Endodermal cell (in vitro differentiated cells): Measurements from ENCODE around the gene SNX9. TPM values are rescaled to one million over a fixed set of nuclear protein-coding genes. Genes with fewer than 3 reads are reported as not detected.

Experiments used
- DNase-seq: peaks from one replicate; pipeline ENCODE4 v3.0.0-alpha.2; 2017
- H3K27ac ChIP-seq: 2 replicates; pipeline ENCODE4 v1.5.1; 2013; ENCODE audit warnings: mild to moderate bottlenecking, low read depth, low read length, moderate library complexity
- H3K27me3 ChIP-seq: 2 replicates; pipeline ENCODE4 v1.6.1; 2013; ENCODE audit warnings: mild to moderate bottlenecking, low read length, moderate library complexity; ENCODE audit not compliant: insufficient read depth, control insufficient read depth, poor library complexity, severe bottlenecking
- H3K36me3 ChIP-seq: 2 replicates; pipeline ENCODE4 v1.7.0; 2013; ENCODE audit warnings: mild to moderate bottlenecking, low read length, moderate library complexity; ENCODE audit not compliant: control insufficient read depth, insufficient read depth
- H3K4me1 ChIP-seq: one replicate; pipeline ENCODE4 v1.7.0; 2013; ENCODE audit warnings: low read length; ENCODE audit not compliant: control insufficient read depth, insufficient read depth
- H3K4me3 ChIP-seq: 2 replicates; pipeline ENCODE4 v1.5.1; 2013; ENCODE audit warnings: mild to moderate bottlenecking, low read length, moderate library complexity
- H3K9ac ChIP-seq: 2 replicates; pipeline ENCODE4 v1.6.1; 2013; ENCODE audit warnings: mild to moderate bottlenecking, low read length, moderate library complexity; ENCODE audit not compliant: poor library complexity, severe bottlenecking; ENCODE audit errors: extremely low read depth
- H3K9me3 ChIP-seq: 2 replicates; pipeline ENCODE4 v1.6.1; 2013; ENCODE audit warnings: mild to moderate bottlenecking, low read length, moderate library complexity; ENCODE audit not compliant: control insufficient read depth
- H3K27ac Mint-ChIP-seq: 2 replicates; pipeline ENCODE4 v1.8.0; 2020; ENCODE audit warnings: mixed read lengths
- H3K27me3 Mint-ChIP-seq: 2 replicates; pipeline ENCODE4 v1.8.0; 2021; ENCODE audit warnings: mild to moderate bottlenecking, mixed read lengths; ENCODE audit not compliant: insufficient read depth
- H3K36me3 Mint-ChIP-seq: 2 replicates; pipeline ENCODE4 v1.8.0; 2020; ENCODE audit warnings: low read depth, mixed read lengths
- H3K4me1 Mint-ChIP-seq: 2 replicates; pipeline ENCODE4 v1.8.0; 2020; ENCODE audit warnings: mixed read lengths
- H3K4me3 Mint-ChIP-seq: 2 replicates; pipeline ENCODE4 v1.8.0; 2020; ENCODE audit warnings: mild to moderate bottlenecking, moderate library complexity, mixed read lengths
- H3K9me3 Mint-ChIP-seq: 2 replicates; pipeline ENCODE4 v1.8.0; 2020; ENCODE audit warnings: mild to moderate bottlenecking, mixed read lengths
- WGBS, 2 experiments: methylation state at CpG; one replicate each; pipeline versions ENCODE4 v1.1.5 to v1.1.7; 2013; ENCODE audit warnings: missing lambda C conversion rate in 2 of 2, mixed read lengths in 1 of 2; ENCODE audit not compliant: insufficient coverage in 1 of 2, insufficient read length in 1 of 2; 5-methylcytosine and 5-hydroxymethylcytosine counted together
- total RNA-seq, 2 donors: library from RNA; stranded (reverse); fragmentation: NEBNext Ultra II Directional in 1 of 2; extraction: Animal tissue kit (Norgen Biotek cat#: 25700) in 1 of 2; gene quantifications; 2 replicates in 1 of 2; 3 replicates in 1 of 2; pipeline ENCODE4 v1.2.1, GENCODE V29; 2021
- TF ChIP-seq, protein P1 (sequence below): fragments of 200-600 bp; sonication (generic); conservative IDR thresholded peaks from 2 replicates; pipeline ENCODE4 v1.5.0; 2021; ENCODE audit warnings: antibody characterized with exemption, mild to moderate bottlenecking

SNX9 gene
- total RNA-seq, 2 donors from 2014 or later, result 30.6 to 33.0 TPM

DNA sequence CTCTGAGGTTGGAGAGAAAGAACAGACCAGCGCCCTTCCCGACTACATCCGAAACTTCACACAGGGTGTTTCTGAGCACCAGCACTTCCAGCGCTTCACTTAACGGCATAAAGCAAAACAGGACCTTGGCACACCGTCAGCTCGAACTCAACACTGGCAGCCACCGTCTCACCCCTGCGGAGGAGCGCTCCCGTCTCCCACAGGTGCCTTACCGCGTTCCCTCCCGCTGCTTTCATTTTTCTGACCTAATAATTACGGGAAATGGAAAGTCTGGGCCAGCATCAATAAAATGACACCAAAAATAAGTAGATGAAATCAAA, 120.9 kb downstream of the SNX9 start:
- 94 to 95% methylated on average over 6 to 15 of the region's 15 CpGs for WGBS, 2 experiments
- no peak overlapping the region for H3K9ac ChIP-seq
- no peaks in the 10 kb centered on the region for H3K9me3 Mint-ChIP-seq
- H3K9me3 ChIP-seq, result no peaks in the 10 kb centered on the region
- peaks cover 10% of the 10 kb centered on the region for H3K4me1 ChIP-seq
- H3K27ac Mint-ChIP-seq, result peak overlapping the region; percentile 58
- peaks cover 69% of the 10 kb centered on the region for H3K36me3 ChIP-seq
- H3K27me3 ChIP-seq, result no peaks in the 10 kb centered on the region
- no peak overlapping the region for H3K4me3 ChIP-seq
- TF ChIP-seq, protein P1, sequence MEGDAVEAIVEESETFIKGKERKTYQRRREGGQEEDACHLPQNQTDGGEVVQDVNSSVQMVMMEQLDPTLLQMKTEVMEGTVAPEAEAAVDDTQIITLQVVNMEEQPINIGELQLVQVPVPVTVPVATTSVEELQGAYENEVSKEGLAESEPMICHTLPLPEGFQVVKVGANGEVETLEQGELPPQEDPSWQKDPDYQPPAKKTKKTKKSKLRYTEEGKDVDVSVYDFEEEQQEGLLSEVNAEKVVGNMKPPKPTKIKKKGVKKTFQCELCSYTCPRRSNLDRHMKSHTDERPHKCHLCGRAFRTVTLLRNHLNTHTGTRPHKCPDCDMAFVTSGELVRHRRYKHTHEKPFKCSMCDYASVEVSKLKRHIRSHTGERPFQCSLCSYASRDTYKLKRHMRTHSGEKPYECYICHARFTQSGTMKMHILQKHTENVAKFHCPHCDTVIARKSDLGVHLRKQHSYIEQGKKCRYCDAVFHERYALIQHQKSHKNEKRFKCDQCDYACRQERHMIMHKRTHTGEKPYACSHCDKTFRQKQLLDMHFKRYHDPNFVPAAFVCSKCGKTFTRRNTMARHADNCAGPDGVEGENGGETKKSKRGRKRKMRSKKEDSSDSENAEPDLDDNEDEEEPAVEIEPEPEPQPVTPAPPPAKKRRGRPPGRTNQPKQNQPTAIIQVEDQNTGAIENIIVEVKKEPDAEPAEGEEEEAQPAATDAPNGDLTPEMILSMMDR, result no peak
- H3K36me3 Mint-ChIP-seq, result peaks cover 75% of the 10 kb centered on the region
- H3K27me3 Mint-ChIP-seq, result no peaks in the 10 kb centered on the region
- no peak overlapping the region for H3K4me3 Mint-ChIP-seq
- peaks cover 5% of the 10 kb centered on the region for H3K4me1 Mint-ChIP-seq
- H3K27ac ChIP-seq, result no peak overlapping the region
- no peak for DNase-seq

DNA sequence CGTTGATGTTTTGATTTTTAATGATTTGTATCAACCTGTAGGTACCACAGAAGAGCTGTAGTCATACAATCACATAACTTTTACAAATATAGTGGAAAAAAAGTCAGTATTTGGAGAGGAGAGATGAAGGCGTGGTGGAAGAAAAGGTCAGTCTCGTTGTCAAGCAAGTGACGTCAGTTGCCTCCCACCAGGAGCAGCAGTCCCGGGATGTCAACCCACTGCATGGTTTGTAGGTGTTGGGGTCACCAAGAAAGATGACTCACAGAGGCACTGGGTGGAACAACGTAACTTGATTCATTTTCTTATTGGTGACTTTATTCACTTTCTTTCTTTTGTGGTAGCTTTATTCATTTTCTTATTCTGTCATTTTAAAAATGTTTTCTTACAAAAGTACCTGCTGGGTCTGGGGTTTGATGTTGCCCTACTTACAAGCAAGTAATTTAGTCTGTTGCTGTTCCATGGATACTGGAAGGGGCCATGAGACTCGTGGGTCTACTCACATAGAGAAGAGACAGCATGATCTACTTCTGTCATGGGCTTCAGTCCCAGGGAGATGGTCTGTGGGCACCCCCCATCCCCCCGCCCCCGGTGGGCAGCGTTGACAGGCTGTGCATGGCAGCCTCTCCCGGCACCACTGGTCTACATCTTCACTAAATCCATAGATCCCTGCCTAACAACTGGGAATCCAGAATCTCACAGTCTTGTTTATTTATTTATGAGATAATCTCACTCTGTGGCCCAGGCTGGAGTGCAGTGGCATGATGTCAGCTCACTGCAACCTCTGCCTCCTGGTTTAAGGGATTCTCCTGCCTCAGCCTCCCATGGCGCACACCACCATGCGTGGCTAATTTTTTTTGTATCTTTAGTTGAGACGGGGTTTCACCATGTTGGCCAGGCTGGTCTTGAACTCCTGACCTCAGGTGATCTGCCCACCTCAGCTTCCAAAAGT, 122.2 kb downstream of the SNX9 start:
- H3K4me1 Mint-ChIP-seq, result peaks cover 5% of the 10 kb centered on the region
- TF ChIP-seq, protein P1, result no peak
- Histone ChIP-seq H3K27ac (no peak overlapping the region), H3K9ac (no peak overlapping the region), H3K4me3 (no peak overlapping the region), H3K36me3 (peaks cover 56% of the 10 kb centered on the region), H3K4me1 (peaks cover 6% of the 10 kb centered on the region), H3K9me3 (peaks cover 10% of the 10 kb centered on the region), H3K27me3 (no peaks in the 10 kb centered on the region)
- no peak overlapping the region for H3K4me3 Mint-ChIP-seq
- peaks cover 67% of the 10 kb centered on the region for H3K36me3 Mint-ChIP-seq
- peaks cover 9% of the 10 kb centered on the region for H3K9me3 Mint-ChIP-seq
- no peaks in the 10 kb centered on the region for H3K27me3 Mint-ChIP-seq
- no peak for DNase-seq
- H3K27ac Mint-ChIP-seq, result no peak overlapping the region
- 93 to 96% methylated on average over 7 to 14 of the region's 14 CpGs for WGBS, 2 experiments

DNA sequence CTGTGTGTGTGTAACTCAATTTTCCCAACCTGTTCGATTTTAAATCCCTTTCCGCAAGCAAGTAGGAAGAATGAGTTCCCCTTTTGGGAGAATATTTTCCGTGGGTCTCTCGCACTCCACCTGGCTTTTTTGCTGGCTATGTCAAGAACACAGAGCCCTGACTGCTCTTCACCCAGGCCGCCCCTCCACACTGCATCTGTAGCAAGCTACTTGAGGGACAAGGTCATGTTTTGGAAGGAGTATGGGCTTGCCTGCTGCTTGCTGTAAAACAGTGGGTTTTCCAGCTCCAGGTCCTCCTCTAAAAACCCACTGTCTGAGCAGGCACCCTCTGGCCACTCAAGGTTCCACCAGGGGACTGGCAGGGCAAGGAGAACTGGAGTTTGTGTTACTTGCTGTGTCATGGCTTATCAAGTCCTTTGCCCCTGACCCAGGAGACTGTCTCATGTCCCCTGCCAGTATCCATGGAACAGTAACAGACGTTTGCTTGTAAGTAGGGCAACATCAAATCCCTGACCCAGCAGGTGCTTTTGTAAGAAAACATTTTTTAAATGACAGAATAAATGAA, 123.1 kb downstream of the SNX9 start:
- H3K9me3 Mint-ChIP-seq, result peaks cover 12% of the 10 kb centered on the region
- no peak overlapping the region for H3K4me3 ChIP-seq
- no peak overlapping the region for H3K4me3 Mint-ChIP-seq

More for the DNA sequence above, 123.1 kb downstream of the SNX9 start:
- TF ChIP-seq, protein P1, result no peak
- Mint-ChIP-seq H3K36me3 (peaks cover 59% of the 10 kb centered on the region), H3K27ac (peak overlapping the region; percentile 49), H3K4me1 (no peaks in the 10 kb centered on the region), H3K27me3 (no peaks in the 10 kb centered on the region)
- H3K36me3 ChIP-seq, result peaks cover 52% of the 10 kb centered on the region
- WGBS, 2 experiments, result 94% methylated on average over 5 to 6 of the region's 6 CpGs
- H3K9ac ChIP-seq, result no peak overlapping the region
- no peaks in the 10 kb centered on the region for H3K27me3 ChIP-seq
- peaks cover 2% of the 10 kb centered on the region for H3K4me1 ChIP-seq
- no peak overlapping the region for H3K27ac ChIP-seq
- H3K9me3 ChIP-seq, result peaks cover 11% of the 10 kb centered on the region
- DNase-seq, result no peak
